Measurements from ENCODE around the gene OR1L4. TPM values are rescaled to one million over a fixed set of nuclear protein-coding genes. Genes with fewer than 3 reads are reported as not detected.

Gene OR1L4
- not detected in 2 replicates for total RNA-seq
- not detected in 2 replicates for polyA plus RNA-seq

DNA sequence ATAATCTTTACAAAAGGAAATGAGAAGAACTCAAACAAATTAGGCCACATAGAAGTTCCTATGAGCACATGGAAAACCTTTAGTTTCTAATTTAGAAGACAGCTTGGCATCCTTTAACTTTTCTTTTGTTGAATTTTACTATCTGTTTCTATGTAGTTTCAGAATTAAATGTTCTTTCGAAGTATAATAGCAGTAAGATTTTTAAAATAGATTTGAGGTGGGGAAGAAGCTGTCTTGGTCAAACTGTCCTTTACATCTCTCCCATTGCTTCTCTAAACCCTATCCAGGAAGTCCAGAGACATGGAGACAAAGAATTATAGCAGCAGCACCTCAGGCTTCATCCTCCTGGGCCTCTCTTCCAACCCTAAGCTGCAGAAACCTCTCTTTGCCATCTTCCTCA, at the start of gene OR1L4:
TSS of gene OR1L4 (plus strand) at position 301 of the 400 bp plus-strand sequence. CDS start at position 301, 0 bp downstream.
- H3K9me3 ChIP-seq (ENCODE audit: low read depth) = no peaks in the 10 kb centered on the region
- H3K27me3 ChIP-seq = no peaks in the 10 kb centered on the region
- TF ChIP-seq, protein P1, sequence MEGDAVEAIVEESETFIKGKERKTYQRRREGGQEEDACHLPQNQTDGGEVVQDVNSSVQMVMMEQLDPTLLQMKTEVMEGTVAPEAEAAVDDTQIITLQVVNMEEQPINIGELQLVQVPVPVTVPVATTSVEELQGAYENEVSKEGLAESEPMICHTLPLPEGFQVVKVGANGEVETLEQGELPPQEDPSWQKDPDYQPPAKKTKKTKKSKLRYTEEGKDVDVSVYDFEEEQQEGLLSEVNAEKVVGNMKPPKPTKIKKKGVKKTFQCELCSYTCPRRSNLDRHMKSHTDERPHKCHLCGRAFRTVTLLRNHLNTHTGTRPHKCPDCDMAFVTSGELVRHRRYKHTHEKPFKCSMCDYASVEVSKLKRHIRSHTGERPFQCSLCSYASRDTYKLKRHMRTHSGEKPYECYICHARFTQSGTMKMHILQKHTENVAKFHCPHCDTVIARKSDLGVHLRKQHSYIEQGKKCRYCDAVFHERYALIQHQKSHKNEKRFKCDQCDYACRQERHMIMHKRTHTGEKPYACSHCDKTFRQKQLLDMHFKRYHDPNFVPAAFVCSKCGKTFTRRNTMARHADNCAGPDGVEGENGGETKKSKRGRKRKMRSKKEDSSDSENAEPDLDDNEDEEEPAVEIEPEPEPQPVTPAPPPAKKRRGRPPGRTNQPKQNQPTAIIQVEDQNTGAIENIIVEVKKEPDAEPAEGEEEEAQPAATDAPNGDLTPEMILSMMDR (IDR thresholded peaks at IDR 0.05; ENCODE audit: low read depth, low read length) = no peak
- H3K4me3 ChIP-seq = no peak within 1 kb of the TSS
- no peak for DNase-seq (ENCODE audit: low read depth in 1 of 2, low spot score in 1 of 2)
- no peaks in the 10 kb centered on the region for H3K36me3 ChIP-seq
- no peak within 1 kb of the TSS for H3K27ac ChIP-seq
- H3K4me1 ChIP-seq (ENCODE audit: low read depth) = no peaks in the 10 kb centered on the region

GRCh38 chr9:122684851-122685250, 38.9 kb upstream of the OR1L4 start:
- no peak for DNase-seq (ENCODE audit: low read depth in 1 of 2, low spot score in 1 of 2)
- TF ChIP-seq, protein P1 (IDR thresholded peaks at IDR 0.05; ENCODE audit: low read depth, low read length) = no peak
- Histone ChIP-seq H3K4me1 (ENCODE audit: low read depth) (no peaks in the 10 kb centered on the region), H3K27me3 (no peaks in the 10 kb centered on the region), H3K27ac (no peak overlapping the region), H3K36me3 (no peaks in the 10 kb centered on the region), H3K4me3 (no peak overlapping the region), H3K9me3 (ENCODE audit: low read depth) (no peaks in the 10 kb centered on the region)

GRCh38 chr9:122695696-122696095, 28.1 kb upstream of the OR1L4 start:
- Histone ChIP-seq H3K9me3 (ENCODE audit: low read depth) (no peaks in the 10 kb centered on the region), H3K27ac (no peak overlapping the region), H3K27me3 (no peaks in the 10 kb centered on the region), H3K4me1 (ENCODE audit: low read depth) (no peaks in the 10 kb centered on the region), H3K36me3 (no peaks in the 10 kb centered on the region), H3K4me3 (no peak overlapping the region)
- TF ChIP-seq, protein P1 (IDR thresholded peaks at IDR 0.05; ENCODE audit: low read depth, low read length) = no peak
- DNase-seq (ENCODE audit: low read depth in 1 of 2, low spot score in 1 of 2) = no peak

DNA sequence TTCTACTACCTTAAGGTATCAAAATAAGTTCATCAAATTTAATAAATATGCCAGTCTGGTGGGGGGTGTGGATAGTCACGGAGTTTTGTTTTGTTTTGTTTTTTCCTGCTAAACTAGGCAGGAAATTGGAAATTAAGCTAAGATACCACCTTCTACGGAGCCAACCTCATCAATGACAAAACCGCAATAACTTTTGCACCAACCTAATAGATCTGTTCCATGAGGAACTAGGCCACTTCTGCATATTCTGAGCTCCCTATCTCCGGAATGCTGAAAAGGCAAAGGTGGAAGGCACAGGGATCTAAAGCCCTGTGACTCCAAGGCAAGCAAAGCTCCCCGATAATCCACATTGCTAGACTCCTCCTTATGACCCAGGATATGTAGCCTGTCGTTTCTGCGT, 5.8 kb upstream of the OR1L4 start:
- no peak for DNase-seq (ENCODE audit: low read depth in 1 of 2, low spot score in 1 of 2)
- H3K9me3 ChIP-seq (ENCODE audit: low read depth) = no peaks in the 10 kb centered on the region

GRCh38 chr9:122719218-122719617, 4.6 kb upstream of the OR1L4 start:
- H3K27ac ChIP-seq = no peak overlapping the region
- no peaks in the 10 kb centered on the region for H3K4me1 ChIP-seq (ENCODE audit: low read depth)
- H3K36me3 ChIP-seq = no peaks in the 10 kb centered on the region
- DNase-seq (ENCODE audit: low read depth in 1 of 2, low spot score in 1 of 2) = no peak
- TF ChIP-seq, protein P1 (IDR thresholded peaks at IDR 0.05; ENCODE audit: low read depth, low read length) = no peak
- H3K9me3 ChIP-seq (ENCODE audit: low read depth) = no peaks in the 10 kb centered on the region
- H3K27me3 ChIP-seq = no peaks in the 10 kb centered on the region
- no peak overlapping the region for H3K4me3 ChIP-seq

More for the DNA sequence above, 5.8 kb upstream of the OR1L4 start:
- no peak overlapping the region for H3K27ac ChIP-seq
- H3K36me3 ChIP-seq = no peaks in the 10 kb centered on the region
- TF ChIP-seq, protein P1 (IDR thresholded peaks at IDR 0.05; ENCODE audit: low read depth, low read length) = no peak
- H3K4me3 ChIP-seq = no peak overlapping the region
- no peaks in the 10 kb centered on the region for H3K27me3 ChIP-seq
- H3K4me1 ChIP-seq (ENCODE audit: low read depth) = no peaks in the 10 kb centered on the region

- H3K27ac ChIP-seq = no peak within 1 kb of the TSS
- H3K4me3 ChIP-seq = no peak within 1 kb of the TSS
- H3K4me1 ChIP-seq (ENCODE audit: low read depth) = no peaks in the 10 kb centered on the region
- H3K36me3 ChIP-seq = no peaks in the 10 kb centered on the region
- no peak for DNase-seq (ENCODE audit: low read depth in 1 of 2, low spot score in 1 of 2)
- H3K27me3 ChIP-seq = no peaks in the 10 kb centered on the region
- TF ChIP-seq, protein P1 (IDR thresholded peaks at IDR 0.05; ENCODE audit: low read depth, low read length) = no peak
- H3K9me3 ChIP-seq (ENCODE audit: low read depth) = no peaks in the 10 kb centered on the region
These were observed 18.2 kb downstream of the OR1L4 start, which contains the start of gene OR1L6 for GRCh38 chr9:122742003-122742402. OR1L6 (plus strand) TSS chr9:122742303; CDS start chr9:122749848, 7,545 bp downstream.

All from cardiac muscle cell (in vitro differentiated cells and primary cell).